Mammary epithelial cell (primary cell): ENCODE measurements around the gene CIROP.

ENCODE experiments used
- CTCF ChIP-seq, 2 donors: IDR thresholded peaks in 1 of 2; conservative IDR thresholded peaks in 1 of 2; 2 replicates each; pipeline ENCODE4 v1.5.1; 2011 to 2012; ENCODE audit warnings: inconsistent platforms in 2 of 2, low read length in 2 of 2, mild to moderate bottlenecking in 2 of 2, control low read depth in 1 of 2, low read depth in 1 of 2; ENCODE audit not compliant: insufficient read depth in 1 of 2; ENCODE audit errors: extremely low read depth in 1 of 2
- EZH2 ChIP-seq: IDR thresholded peaks from 2 replicates; pipeline ENCODE4 v1.6.1; 2012; ENCODE audit warnings: low read length, inconsistent platforms, borderline replicate concordance

- TF ChIP-seq CTCF (conservative IDR thresholded peaks at IDR 0.05 in 1 of 2, IDR thresholded peaks at IDR 0.05 in 1 of 2; ENCODE audit: extremely low read depth in 1 of 2, insufficient read depth in 1 of 2, low read depth in 1 of 2, low read length in 2 of 2), result no peak
- no peak for TF ChIP-seq EZH2
Observed at GRCh38 chr14:23103581-23103980, 1.2 kb downstream of the CIROP start.
